A549 (cell line): ENCODE measurements around the gene LY86. TPM values are rescaled to one million over a fixed set of nuclear protein-coding genes. Genes with fewer than 3 reads are reported as not detected.

Experiments
- ATAC-seq, 2 experiments: fragments of 200-7000 bp in 1 of 2; fragments of >200 bp in 1 of 2; cut with Nextera tagmentation in 1 of 2; cut with Tn5 transposase in 1 of 2; 3 replicates each; pipeline versions ENCODE4 v1.8.0 to v1.9.1; 2018 to 2020; ENCODE audit warnings: mild to moderate bottlenecking in 1 of 2, moderate library complexity in 1 of 2
- CTCF ChIA-PET: fragments of 300-600 bp; sonication (Branson Sonifier 250); formaldehyde crosslinking; extraction: SDS; loops from one replicate; lab custom pipeline; 2021; ENCODE audit warnings: antibody characterized with exemption, inconsistent platforms; lab: Yijun Ruan, JAX
- POLR2A ChIA-PET: fragments of 350-600 bp; formaldehyde crosslinking; extraction: SDS; loops from one replicate; lab custom pipeline; 2021; ENCODE audit warnings: antibody characterized with exemption, inconsistent platforms; lab: Yijun Ruan, JAX
- DNase-seq, 2 experiments: peaks; one replicate each; pipeline versions ENCODE4 v3.0.0 to v3.0.0-alpha.2; 2011 to 2016; ENCODE audit warnings: low read depth in 1 of 2, low spot score in 1 of 2
- FAIRE-seq: peaks from 2 replicates; lab custom pipeline; 2011; peaks lifted over from hg19 to GRCh38; lab: Jason Lieb, UNC
- H3K27ac ChIP-seq, 2 experiments: fragments of >200 bp; sonication (Bioruptor Twin); formaldehyde crosslinking; 3 replicates each; pipeline ENCODE4 v1.5.1; 2016 to 2017
- H3K4me1 ChIP-seq: fragments of >200 bp; sonication (Bioruptor Twin); formaldehyde crosslinking; 3 replicates; pipeline ENCODE4 v1.6.1; 2016
- H3K4me2 ChIP-seq: fragments of >200 bp; sonication (Bioruptor Twin); formaldehyde crosslinking; 3 replicates; pipeline ENCODE4 v1.6.1; 2016
- H3K4me3 ChIP-seq: fragments of >200 bp; sonication (Bioruptor Twin); formaldehyde crosslinking; 3 replicates; pipeline ENCODE4 v1.5.1; 2016
- H3K9me3 ChIP-seq: fragments of >200 bp; sonication (Bioruptor Twin); formaldehyde crosslinking; 3 replicates; pipeline ENCODE4 v1.6.1; 2016
- BCL3 ChIP-seq: fragments of >200 bp; sonication (Bioruptor Twin); formaldehyde crosslinking; IDR thresholded peaks from 3 replicates; pipeline ENCODE4 v1.6.1; 2016
- BHLHE40 ChIP-seq: IDR thresholded peaks from 2 replicates; pipeline ENCODE4 v1.6.1; 2012; ENCODE audit warnings: low read depth, low read length, inconsistent platforms
- CEBPB ChIP-seq, 2 experiments: fragments of >200 bp in 1 of 2; sonication (Bioruptor Twin) in 1 of 2; formaldehyde crosslinking in 1 of 2; IDR thresholded peaks; 2 replicates each; pipeline ENCODE4 v1.6.1; 2012 to 2016
- CHD2 ChIP-seq: fragments of 150-350 bp; IDR thresholded peaks from 2 replicates; pipeline ENCODE4 v1.6.1; 2014; ENCODE audit warnings: low read length; ENCODE audit not compliant: partially characterized antibody
- CHD4 ChIP-seq: fragments of 200-600 bp; sonication (generic); IDR thresholded peaks from 2 replicates; pipeline ENCODE4 v1.6.1; 2016; ENCODE audit warnings: antibody characterized with exemption, mild to moderate bottlenecking, borderline replicate concordance
- E2F6 ChIP-seq: IDR thresholded peaks from 2 replicates; pipeline ENCODE4 v1.6.1; 2012; ENCODE audit warnings: low read depth, borderline replicate concordance
- EHF ChIP-seq: fragments of 250-450 bp; sonication (Bioruptor Pico); IDR thresholded peaks from 2 replicates; pipeline ENCODE4 v1.5.0; 2020; ENCODE audit warnings: mild to moderate bottlenecking
- EHMT2 ChIP-seq: fragments of 200-600 bp; sonication (generic); IDR thresholded peaks from 2 replicates; pipeline ENCODE4 v1.6.1; 2016; ENCODE audit warnings: antibody characterized with exemption, low read depth, mild to moderate bottlenecking, moderate library complexity
- ELK1 ChIP-seq: fragments of 150-350 bp; IDR thresholded peaks from 2 replicates; pipeline ENCODE4 v1.6.1; 2014; ENCODE audit warnings: low read depth, mild to moderate bottlenecking, low read length
- FOSL2 ChIP-seq, 2 experiments: fragments of 450-650 bp in 1 of 2; fragments of >200 bp in 1 of 2; sonication (Bioruptor Twin) in 1 of 2; formaldehyde crosslinking; IDR thresholded peaks; 2 replicates each; pipeline versions ENCODE4 v1.5.0 to v1.6.1; 2016 to 2020; ENCODE audit warnings: mild to moderate bottlenecking in 1 of 2, moderate library complexity in 1 of 2
- GATA3 ChIP-seq: IDR thresholded peaks from 2 replicates; pipeline ENCODE4 v1.6.1; 2012; ENCODE audit warnings: borderline replicate concordance
- HDAC2 ChIP-seq: fragments of 200-600 bp; sonication (generic); IDR thresholded peaks from 2 replicates; pipeline ENCODE4 v1.6.1; 2016
- HEYL ChIP-seq: fragments of 250-450 bp; sonication (Bioruptor Pico); IDR thresholded peaks from 2 replicates; pipeline ENCODE4 v1.8.0; 2021; ENCODE audit warnings: mild to moderate bottlenecking, moderate library complexity
- HOXA7 ChIP-seq: fragments of 250-450 bp; sonication (Bioruptor Pico); IDR thresholded peaks from 2 replicates; pipeline ENCODE4 v1.5.0; 2020; ENCODE audit warnings: mild to moderate bottlenecking, moderate library complexity
- HOXB13 ChIP-seq: fragments of 250-450 bp; sonication (Bioruptor Pico); IDR thresholded peaks from 2 replicates; pipeline ENCODE4 v1.5.0; 2020; ENCODE audit warnings: low read depth, mild to moderate bottlenecking, moderate library complexity
- JUNB ChIP-seq: fragments of >200 bp; sonication (Bioruptor Twin); formaldehyde crosslinking; IDR thresholded peaks from 2 replicates; pipeline ENCODE4 v1.6.1; 2016
- KDM1A ChIP-seq: fragments of 200-600 bp; sonication (generic); IDR thresholded peaks from 2 replicates; pipeline ENCODE4 v1.6.1; 2016; ENCODE audit warnings: low read depth, mild to moderate bottlenecking
- KDM5A ChIP-seq: fragments of 200-600 bp; sonication (generic); IDR thresholded peaks from 2 replicates; pipeline ENCODE4 v1.6.1; 2016; ENCODE audit warnings: antibody characterized with exemption, mild to moderate bottlenecking
- MAFK ChIP-seq: fragments of 450-650 bp; IDR thresholded peaks from 2 replicates; pipeline ENCODE4 v1.6.1; 2014; ENCODE audit not compliant: partially characterized antibody
- NPAS2 ChIP-seq: fragments of 250-450 bp; sonication (Bioruptor Pico); IDR thresholded peaks from 2 replicates; pipeline ENCODE4 v1.8.0; 2022; ENCODE audit warnings: mild to moderate bottlenecking, moderate library complexity, borderline replicate concordance
- NR3C1 ChIP-seq: fragments of >200 bp; sonication (Bioruptor Twin); formaldehyde crosslinking; IDR thresholded peaks from 3 replicates; pipeline ENCODE4 v1.6.1; 2017
- POLR2A ChIP-seq: IDR thresholded peaks from 2 replicates; pipeline ENCODE4 v1.6.1; 2012; ENCODE audit warnings: mild to moderate bottlenecking, low read length
- POLR2AphosphoS2 ChIP-seq: conservative IDR thresholded peaks from 2 replicates; pipeline ENCODE4 v1.6.1; 2012; ENCODE audit warnings: low read length, improper control_type of control experiment, inconsistent platforms
- ZSCAN20 ChIP-seq: fragments of 250-450 bp; sonication (Bioruptor Pico); IDR thresholded peaks from 2 replicates; pipeline ENCODE4 v1.8.0; 2022; ENCODE audit warnings: mild to moderate bottlenecking, moderate library complexity
- WGBS: methylation state at CpG from one replicate; pipeline ENCODE4 v1.1.6; 2017; ENCODE audit errors: missing lambda C conversion rate; 5-methylcytosine and 5-hydroxymethylcytosine counted together
- polyA plus RNA-seq, 4 experiments: library from polyadenylated mRNA; depleted of rRNA in 3 of 4; stranded (reverse); fragments of >200 nt; fragmentation: RNase III in 1 of 4; extraction: RNeasy Plus Mini Kit Qiagen cat#74134 plus additional on column Dnase treatment in 1 of 4; gene quantifications; 2 replicates in 3 of 4; 3 replicates in 1 of 4; pipeline ENCODE4 v1.2.3, GENCODE V29; 2011 to 2017
- TF ChIP-seq, protein P1 (sequence below): IDR thresholded peaks from 2 replicates; pipeline ENCODE4 v1.6.1; 2012

LY86 gene
- polyA plus RNA-seq, 2 of the 4 experiments (the other 2 are of a cell fraction), result not detected

DNA sequence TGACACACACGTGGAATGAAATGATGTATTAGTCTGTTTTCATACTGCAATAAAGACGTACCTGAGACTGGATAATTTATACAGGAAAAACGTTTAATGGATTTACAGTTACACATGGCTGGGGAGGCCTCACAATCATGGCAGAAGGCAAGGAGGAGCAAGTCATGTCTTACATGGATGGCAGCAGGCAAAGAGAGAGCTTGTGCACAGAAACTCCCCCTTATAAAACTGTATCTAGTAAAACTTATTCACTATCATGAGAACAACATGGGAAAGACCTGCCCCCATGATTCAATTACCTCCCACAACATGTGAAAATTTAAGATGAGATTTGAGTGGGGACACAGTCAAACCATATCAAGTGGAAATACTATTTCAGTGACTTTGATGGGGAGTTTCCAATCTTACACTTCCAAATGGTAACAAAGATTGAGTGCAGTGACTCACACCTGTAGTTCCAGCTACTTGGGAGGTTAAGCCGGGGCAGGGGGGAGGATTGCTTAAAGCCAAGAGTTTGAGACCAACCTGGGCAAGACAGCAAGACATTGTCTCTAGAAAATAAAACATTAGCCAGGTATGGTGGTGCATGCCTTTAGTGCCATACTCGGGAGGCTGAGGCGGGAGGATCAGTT lies 8.2 kb upstream of the LY86 start:
- Histone ChIP-seq H3K4me1 (no peaks in the 10 kb centered on the region), H3K4me3 (no peak overlapping the region), H3K4me2 (no peak overlapping the region), H3K9me3 (no peaks in the 10 kb centered on the region), H3K27ac (no peak overlapping the region)
- DNase-seq, result no peak
- FAIRE-seq, result no peak
- TF ChIP-seq BHLHE40, result no peak
- WGBS, result 25% methylated on average over 6 of the region's 6 CpGs
- POLR2A ChIA-PET, result no interaction called here
- no peak for ATAC-seq
- CTCF ChIA-PET, result no interaction called here

DNA sequence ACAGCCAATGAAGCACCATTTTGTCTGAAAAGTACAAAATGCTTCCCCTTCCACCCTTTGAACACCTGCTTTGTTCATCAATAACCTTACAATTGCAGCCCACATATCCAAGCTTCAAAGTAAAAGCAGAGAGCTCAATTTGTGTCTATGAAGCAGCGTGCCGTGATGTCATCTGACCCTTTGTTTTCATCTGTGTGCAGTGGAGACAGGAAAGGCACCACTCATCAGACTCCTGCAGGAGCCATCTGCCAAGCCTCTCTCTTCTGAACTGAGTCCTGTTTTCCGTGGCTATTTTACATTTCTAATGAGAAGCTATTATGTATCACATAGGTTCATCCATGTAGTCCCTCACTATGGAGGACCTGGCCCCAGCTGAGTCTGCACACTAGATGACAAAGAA lies 7.5 kb upstream of the LY86 start:
- ATAC-seq (no peak), DNase-seq (no peak)
- WGBS, result 10% methylated on average over 3 of the region's 3 CpGs
- ChIA-PET POLR2A (no interaction called here), CTCF (no interaction called here)
- Histone ChIP-seq H3K4me3 (no peak overlapping the region), H3K27ac (no peak overlapping the region), H3K4me1 (no peaks in the 10 kb centered on the region), H3K4me2 (no peak overlapping the region), H3K9me3 (no peaks in the 10 kb centered on the region)
- TF ChIP-seq POLR2AphosphoS2 (no peak), CHD4 (no peak), BCL3 (no peak), EHF (no peak), HOXB13 (no peak), KDM5A (no peak), MAFK (no peak), HDAC2 (no peak), FOSL2 (IDR thresholded peaks at IDR 0.05) (no peak), FOSL2 (CRISPR knock-in tag; IDR thresholded peaks at IDR 0.05) (no peak), NR3C1 (no peak), POLR2A (no peak), KDM1A (no peak), CHD2 (no peak)
- TF ChIP-seq, protein P1, sequence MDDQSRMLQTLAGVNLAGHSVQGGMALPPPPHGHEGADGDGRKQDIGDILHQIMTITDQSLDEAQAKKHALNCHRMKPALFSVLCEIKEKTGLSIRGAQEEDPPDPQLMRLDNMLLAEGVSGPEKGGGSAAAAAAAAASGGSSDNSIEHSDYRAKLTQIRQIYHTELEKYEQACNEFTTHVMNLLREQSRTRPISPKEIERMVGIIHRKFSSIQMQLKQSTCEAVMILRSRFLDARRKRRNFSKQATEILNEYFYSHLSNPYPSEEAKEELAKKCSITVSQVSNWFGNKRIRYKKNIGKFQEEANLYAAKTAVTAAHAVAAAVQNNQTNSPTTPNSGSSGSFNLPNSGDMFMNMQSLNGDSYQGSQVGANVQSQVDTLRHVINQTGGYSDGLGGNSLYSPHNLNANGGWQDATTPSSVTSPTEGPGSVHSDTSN, result no peak
- TF ChIP-seq, all 56 proteins: peak for 0
- FAIRE-seq, result no peak

GRCh38 chr6:6582131-6582530 lies 6.4 kb upstream of the LY86 start:
- no peaks in the 10 kb centered on the region for H3K9me3 ChIP-seq
- TF ChIP-seq HOXA7 (CRISPR knock-in tag), result no peak
- TF ChIP-seq GATA3, result no peak
- no peak for TF ChIP-seq ELK1
- no peak for TF ChIP-seq FOSL2 (IDR thresholded peaks at IDR 0.05)
- TF ChIP-seq FOSL2 (CRISPR knock-in tag; IDR thresholded peaks at IDR 0.05), result no peak
- no peak for TF ChIP-seq JUNB
- TF ChIP-seq ZSCAN20 (CRISPR knock-in tag), result no peak
- TF ChIP-seq CEBPB (IDR thresholded peaks at IDR 0.05), result no peak
- no peak for TF ChIP-seq NPAS2 (CRISPR knock-in tag)
- no peak for TF ChIP-seq HEYL (CRISPR knock-in tag)
- TF ChIP-seq EHMT2, result no peak
- TF ChIP-seq KDM5A, result no peak
- no peak for TF ChIP-seq E2F6
- H3K4me1 ChIP-seq, result no peaks in the 10 kb centered on the region
- DNase-seq, result no peak
- CTCF ChIA-PET, result no interaction called here
- POLR2A ChIA-PET, result no interaction called here
- WGBS, result 9% methylated on average over 1 of the region's 1 CpG
- H3K4me2 ChIP-seq, result no peak overlapping the region
- H3K4me3 ChIP-seq, result no peak overlapping the region
- FAIRE-seq, result no peak
- no peak overlapping the region for H3K27ac ChIP-seq
- no peak for ATAC-seq
